DMS153 treated with DMSO at 0.1 percent for 48 hours (cell line): ENCODE data around the gene BHLHA15.
"Not testable (repeated sequence)": the region's sequence is repeated elsewhere in the genome, so short reads cannot be mapped to it uniquely, and the experiment has no call there.

ENCODE experiments used
- DNase-seq: peaks from one replicate; lab custom pipeline; 2025; ENCODE audit not compliant: unreplicated experiment; lab: John Stamatoyannopoulos, UW

Gene BHLHA15

GRCh38 chr7:98206451-98207330 is 4.5 kb upstream of the BHLHA15 start:
- no peak for DNase-seq

- DNase-seq: no peak
Measured at GRCh38 chr7:98209166-98209920, 1.9 kb upstream of the BHLHA15 start.

GRCh38 chr7:98210513-98211220 is 572 bp upstream of the BHLHA15 start:
- DNase-seq: peak; percentile 37

GRCh38 chr7:98211676-98212531 is 665 bp downstream of the BHLHA15 start:
- DNase-seq: no peak

- DNase-seq: no peak
Measured at GRCh38 chr7:98212532-98213041, 1.3 kb downstream of the BHLHA15 start.

GRCh38 chr7:98213296-98213887 is 2.2 kb downstream of the BHLHA15 start:
- DNase-seq: no peak

GRCh38 chr7:98213888-98214810 is 2.9 kb downstream of the BHLHA15 start:
- no peak for DNase-seq

GRCh38 chr7:98214811-98215321 is 3.6 kb downstream of the BHLHA15 start:
- DNase-seq: no peak

- DNase-seq: no peak
Measured at GRCh38 chr7:98215561-98216495, 4.6 kb downstream of the BHLHA15 start.

GRCh38 chr7:98216941-98217622 is 5.8 kb downstream of the BHLHA15 start:
- DNase-seq: no peak

GRCh38 chr7:98217623-98218582 is 6.7 kb downstream of the BHLHA15 start:
- no peak for DNase-seq

GRCh38 chr7:98219382-98219781 is 8.1 kb downstream of the BHLHA15 start:
- DNase-seq: not testable (repeated sequence)

- no peak for DNase-seq
Measured at GRCh38 chr7:98221611-98222532, 10.6 kb downstream of the BHLHA15 start.

GRCh38 chr7:98222533-98223195 is 11.4 kb downstream of the BHLHA15 start:
- no peak for DNase-seq
